HG03571 (cell line): ENCODE measurements around the gene CACNG5.

ENCODE experiments used
- ATAC-seq: cut with Tn5 transposase; IDR thresholded peaks from one replicate; pipeline ENCODE4 v1.9.1; 2021; ENCODE audit not compliant: unreplicated experiment

Gene CACNG5

GRCh38 chr17:66819466-66819865, 15.5 kb upstream of the CACNG5 start:
- ATAC-seq: no peak

- ATAC-seq: no peak
Observed at GRCh38 chr17:66822009-66822408, 12.9 kb upstream of the CACNG5 start.

GRCh38 chr17:66826856-66827255, 8.1 kb upstream of the CACNG5 start:
- no peak for ATAC-seq

GRCh38 chr17:66829386-66829864, 5.5 kb upstream of the CACNG5 start:
- no peak for ATAC-seq

- ATAC-seq: no peak
Observed at GRCh38 chr17:66829883-66830282, 5.0 kb upstream of the CACNG5 start.

- ATAC-seq: no peak
Observed at GRCh38 chr17:66830451-66830850, 4.5 kb upstream of the CACNG5 start.

GRCh38 chr17:66831383-66832210, 3.3 kb upstream of the CACNG5 start:
- no peak for ATAC-seq

- ATAC-seq: no peak
Observed at GRCh38 chr17:66833201-66833600, 1.7 kb upstream of the CACNG5 start.

GRCh38 chr17:66834426-66834918, 445 bp upstream of the CACNG5 start:
- ATAC-seq: no peak

GRCh38 chr17:66835476-66835875, 559 bp downstream of the CACNG5 start:
- no peak for ATAC-seq

- ATAC-seq: no peak
Observed at GRCh38 chr17:66836063-66837005, 1.4 kb downstream of the CACNG5 start.

GRCh38 chr17:66837226-66837625, 2.3 kb downstream of the CACNG5 start:
- no peak for ATAC-seq

GRCh38 chr17:66837885-66838665, 3.2 kb downstream of the CACNG5 start:
- no peak for ATAC-seq

GRCh38 chr17:66839616-66840015, 4.7 kb downstream of the CACNG5 start:
- ATAC-seq: no peak

GRCh38 chr17:66840061-66840460, 5.1 kb downstream of the CACNG5 start:
- no peak for ATAC-seq

GRCh38 chr17:66841328-66841727, 6.4 kb downstream of the CACNG5 start:
- ATAC-seq: no peak

GRCh38 chr17:66841744-66842143, 6.8 kb downstream of the CACNG5 start:
- no peak for ATAC-seq

- ATAC-seq: no peak
Observed at GRCh38 chr17:66842505-66842904, 7.6 kb downstream of the CACNG5 start.

GRCh38 chr17:66842959-66843358, 8.0 kb downstream of the CACNG5 start:
- ATAC-seq: no peak

GRCh38 chr17:66843627-66844026, 8.7 kb downstream of the CACNG5 start:
- ATAC-seq: no peak

GRCh38 chr17:66847704-66848103, 12.8 kb downstream of the CACNG5 start:
- ATAC-seq: no peak
